ENCODE measurements around the gene PDILT. TPM values are rescaled to one million over a fixed set of nuclear protein-coding genes. Genes with fewer than 3 reads are reported as not detected.
A peak's percentile ranks its signal among the peaks of the same experiment; 100 is the strongest.

Gene PDILT
- total RNA-seq, 1 donor from 2014 or later = not detected

- DNase-seq (ENCODE audit: extremely low read depth, low read depth, low spot score) = no peak
Measured at GRCh38 chr16:20402651-20403050, 1.9 kb downstream of the PDILT start.

GRCh38 chr16:20401475-20402016 is 3.0 kb downstream of the PDILT start:
- no peak for DNase-seq (ENCODE audit: extremely low read depth, low read depth, low spot score)

GRCh38 chr16:20401066-20401465 is 3.5 kb downstream of the PDILT start:
- no peak for DNase-seq (ENCODE audit: extremely low read depth, low read depth, low spot score)

- no peak for DNase-seq (ENCODE audit: extremely low read depth, low read depth, low spot score)
Measured at GRCh38 chr16:20399185-20399584, 5.4 kb downstream of the PDILT start.

GRCh38 chr16:20398603-20399002 is 5.9 kb downstream of the PDILT start:
- no peak for DNase-seq (ENCODE audit: extremely low read depth, low read depth, low spot score)

GRCh38 chr16:20397468-20398074 is 7.0 kb downstream of the PDILT start:
- DNase-seq (ENCODE audit: extremely low read depth, low read depth, low spot score) = no peak

GRCh38 chr16:20396846-20397467 is 7.6 kb downstream of the PDILT start:
- DNase-seq (ENCODE audit: extremely low read depth, low read depth, low spot score) = no peak

- no peak for DNase-seq (ENCODE audit: extremely low read depth, low read depth, low spot score)
Measured at GRCh38 chr16:20395946-20396345, 8.6 kb downstream of the PDILT start.

- no peak for DNase-seq (ENCODE audit: extremely low read depth, low read depth, low spot score)
Measured at GRCh38 chr16:20393801-20394577, 10.5 kb downstream of the PDILT start.

GRCh38 chr16:20391045-20391444 is 13.5 kb downstream of the PDILT start:
- no peak for DNase-seq (ENCODE audit: extremely low read depth, low read depth, low spot score)

GRCh38 chr16:20388854-20389253 is 15.7 kb downstream of the PDILT start:
- no peak for DNase-seq (ENCODE audit: extremely low read depth, low read depth, low spot score)

GRCh38 chr16:20387978-20388377 is 16.6 kb downstream of the PDILT start:
- DNase-seq (ENCODE audit: extremely low read depth, low read depth, low spot score) = no peak

- DNase-seq (ENCODE audit: extremely low read depth, low read depth, low spot score) = peak; percentile 12
Measured at GRCh38 chr16:20385844-20386832, 18.4 kb downstream of the PDILT start.

GRCh38 chr16:20383106-20384029 is 21.2 kb downstream of the PDILT start:
- peak; percentile 29 for DNase-seq (ENCODE audit: extremely low read depth, low read depth, low spot score)

GRCh38 chr16:20382202-20382948 is 22.2 kb downstream of the PDILT start:
- no peak for DNase-seq (ENCODE audit: extremely low read depth, low read depth, low spot score)

GRCh38 chr16:20380782-20381181 is 23.8 kb downstream of the PDILT start:
- no peak for DNase-seq (ENCODE audit: extremely low read depth, low read depth, low spot score)

- DNase-seq (ENCODE audit: extremely low read depth, low read depth, low spot score) = no peak
Measured at GRCh38 chr16:20377181-20377580, 27.4 kb downstream of the PDILT start.

GRCh38 chr16:20372701-20373100 is 31.8 kb downstream of the PDILT start:
- DNase-seq (ENCODE audit: extremely low read depth, low read depth, low spot score) = no peak
